RKO (cell line): ENCODE measurements around the gene EHD3.

Experiments used
- DNase-seq: peaks from one replicate; pipeline ENCODE4 v3.0.0-alpha.2; 2016; ENCODE audit warnings: low spot score

Gene EHD3

DNA sequence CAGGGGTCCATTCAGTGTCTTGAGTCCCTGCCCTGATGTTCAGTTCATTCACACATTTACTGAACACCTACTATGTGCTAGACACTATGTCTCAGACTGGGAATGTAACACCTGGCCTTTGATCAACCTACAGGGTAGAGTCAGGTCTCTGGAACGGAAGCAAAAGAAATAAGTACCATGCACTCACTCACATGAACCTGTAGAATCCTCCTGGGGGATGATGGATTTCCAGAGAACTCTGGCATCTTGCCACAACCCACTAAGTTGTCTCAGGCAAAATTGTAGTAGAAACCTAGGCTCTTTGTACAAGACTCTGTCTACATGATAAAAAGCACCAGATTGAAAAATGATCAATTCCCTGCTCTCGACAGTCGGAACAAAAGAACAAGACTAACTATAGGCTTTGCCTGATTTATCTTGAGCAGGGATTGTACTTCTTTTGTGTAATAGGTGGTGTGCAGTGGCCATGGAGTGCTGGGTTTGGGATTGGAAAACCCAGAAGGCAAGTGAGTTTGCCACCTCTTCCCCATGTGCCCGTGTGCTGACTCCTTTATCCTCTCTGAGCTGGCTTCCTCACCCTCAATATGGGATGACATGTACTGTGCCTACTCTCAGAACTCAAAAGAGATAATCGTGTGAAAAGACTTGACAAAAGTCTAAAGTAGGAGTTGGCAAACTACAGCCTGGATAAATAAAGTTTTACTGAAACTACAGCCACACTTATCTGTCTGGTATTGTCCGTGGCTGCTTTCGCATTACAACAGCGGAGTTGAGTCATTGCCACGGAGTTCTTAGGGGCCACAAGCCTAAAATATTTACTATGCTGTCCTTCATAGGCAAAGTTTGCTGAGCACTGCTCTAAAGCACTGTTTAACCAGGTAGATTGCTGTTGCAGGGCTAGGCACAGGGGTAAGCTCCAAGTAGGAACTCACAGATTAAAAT is 21.0 kb upstream of the EHD3 start:
- no peak for DNase-seq

GRCh38 chr2:31213601-31214443 is 20.1 kb upstream of the EHD3 start:
- DNase-seq, result no peak

DNA sequence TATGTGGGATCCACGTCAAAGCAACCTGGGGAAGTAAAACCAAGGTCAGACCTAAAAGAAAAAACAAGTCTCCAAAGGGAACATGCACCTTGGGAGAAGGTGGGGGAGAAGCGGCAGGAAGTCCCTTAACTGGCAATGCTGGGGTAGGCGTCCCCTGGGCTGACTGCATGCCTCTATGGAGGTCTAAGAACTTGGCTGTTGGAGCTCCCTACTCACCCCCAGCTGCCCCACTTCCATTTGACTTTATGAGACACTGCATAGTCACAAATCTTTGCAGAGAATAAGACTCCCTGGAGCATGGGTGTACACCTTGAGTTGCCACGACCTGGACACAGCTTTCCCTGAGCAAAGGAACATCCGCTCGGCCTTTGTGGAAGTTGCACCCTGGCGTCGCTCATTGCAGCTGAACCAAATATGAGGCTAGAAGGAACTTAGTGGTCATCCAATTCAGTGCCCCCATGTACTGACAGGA is 19.5 kb upstream of the EHD3 start:
- no peak for DNase-seq

- DNase-seq, result no peak
Observed at GRCh38 chr2:31216734-31217133, 17.2 kb upstream of the EHD3 start.

- DNase-seq, result no peak
Observed at GRCh38 chr2:31217465-31218200, 16.3 kb upstream of the EHD3 start, which contains the start of gene CAPN14. Gene CAPN14, minus strand, starts transcription at chr2:31217515. Its CDS starts 12,068 bp downstream, at chr2:31205447.

GRCh38 chr2:31219131-31219969 is 14.6 kb upstream of the EHD3 start:
- no peak for DNase-seq

DNA sequence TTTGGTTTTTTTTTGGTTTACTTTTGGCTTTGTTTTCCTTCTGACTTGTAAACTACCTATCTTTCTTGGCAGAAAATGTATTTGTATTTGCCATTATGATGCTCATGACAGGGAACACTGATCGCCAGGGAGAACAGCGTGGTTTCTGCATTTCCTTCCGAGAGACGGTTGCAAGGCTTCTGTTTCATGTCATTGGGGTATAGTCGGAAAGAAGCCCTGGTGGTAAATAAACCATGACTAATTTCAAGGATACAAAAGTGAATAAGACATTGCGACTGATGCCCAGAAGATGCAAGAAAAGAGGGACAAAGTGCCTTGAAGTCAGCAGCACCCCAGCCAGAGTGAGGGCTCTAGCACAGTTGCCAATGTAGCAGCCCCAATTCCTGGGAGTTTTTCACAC is 12.4 kb upstream of the EHD3 start:
- no peak for DNase-seq

- no peak for DNase-seq
Observed at GRCh38 chr2:31222071-31222470, 11.9 kb upstream of the EHD3 start.

DNA sequence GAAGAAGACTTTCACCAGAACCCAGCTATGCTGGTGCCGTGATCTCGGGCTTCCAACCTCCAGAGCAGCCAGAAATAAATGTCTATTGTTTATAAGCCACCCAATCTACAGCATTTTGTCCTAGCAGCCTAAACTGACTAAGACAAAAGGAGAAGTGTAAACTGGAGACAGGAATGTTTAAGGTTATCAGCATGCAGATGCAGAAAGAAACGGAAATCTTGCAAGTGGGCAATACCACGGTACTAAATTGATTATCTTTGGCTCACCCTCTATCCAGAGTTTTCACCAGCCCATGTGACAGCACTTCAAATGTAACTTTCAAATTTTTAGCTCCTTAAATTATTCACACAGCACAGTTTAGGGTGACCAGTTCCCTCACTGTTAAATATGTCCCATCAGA is 10.9 kb upstream of the EHD3 start:
- no peak for DNase-seq

DNA sequence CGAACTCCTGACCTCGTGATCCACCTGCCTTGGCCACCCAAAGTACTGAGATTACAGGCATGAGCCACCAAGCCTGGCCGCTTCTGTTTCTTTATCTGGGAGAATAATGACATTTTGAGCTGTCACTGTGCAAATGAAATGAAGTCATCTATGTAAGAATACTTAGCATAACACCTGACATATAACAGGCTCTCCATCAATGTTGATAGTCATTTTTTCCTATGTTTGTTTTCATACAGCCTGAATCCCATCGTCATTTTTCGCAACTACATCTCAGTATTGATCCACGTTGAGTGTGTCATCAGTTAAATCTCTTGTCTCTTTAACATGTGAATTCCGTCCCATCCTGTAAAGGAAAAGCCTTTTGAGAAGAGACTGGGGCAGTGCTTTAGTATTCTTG is 10.2 kb upstream of the EHD3 start:
- no peak for DNase-seq

DNA sequence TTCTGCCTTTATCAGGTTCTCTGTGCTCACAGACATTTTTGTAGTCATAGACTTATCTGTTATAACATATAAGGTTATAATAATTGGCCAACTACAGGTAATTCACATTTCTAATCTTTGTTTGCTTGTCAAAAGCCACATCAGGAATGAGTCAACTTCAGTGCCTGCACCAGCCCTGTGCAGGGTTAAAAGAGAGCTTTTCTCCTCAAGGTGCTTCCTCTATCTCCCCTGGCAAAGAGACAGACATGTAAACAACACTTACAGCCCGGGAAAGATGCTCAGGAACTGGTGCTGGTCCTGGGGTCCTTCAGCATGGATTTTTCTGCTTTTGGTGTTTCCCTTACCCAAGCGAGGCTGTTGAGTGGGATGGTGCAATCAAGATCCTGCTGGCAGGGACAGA is 7.7 kb upstream of the EHD3 start:
- DNase-seq, result no peak

DNA sequence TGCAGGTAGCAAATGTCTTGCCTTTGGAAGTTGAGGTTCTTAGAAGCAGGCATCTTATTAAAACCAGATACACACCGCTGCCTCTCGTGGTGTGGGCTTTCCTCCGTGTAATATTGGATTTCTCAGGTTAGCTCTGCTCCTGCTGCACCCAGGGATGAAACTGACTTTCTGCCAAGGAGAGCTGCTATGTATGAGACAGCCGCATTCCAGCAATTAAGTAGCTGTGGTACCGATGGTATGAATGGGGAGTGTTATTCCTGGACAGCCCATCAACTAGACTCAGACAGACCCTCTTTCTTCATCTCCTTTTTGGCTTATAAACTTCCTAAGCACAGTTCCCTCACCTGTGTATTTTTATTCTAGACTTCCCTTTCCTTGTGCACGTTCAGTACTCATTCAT is 6.8 kb upstream of the EHD3 start:
- no peak for DNase-seq

DNA sequence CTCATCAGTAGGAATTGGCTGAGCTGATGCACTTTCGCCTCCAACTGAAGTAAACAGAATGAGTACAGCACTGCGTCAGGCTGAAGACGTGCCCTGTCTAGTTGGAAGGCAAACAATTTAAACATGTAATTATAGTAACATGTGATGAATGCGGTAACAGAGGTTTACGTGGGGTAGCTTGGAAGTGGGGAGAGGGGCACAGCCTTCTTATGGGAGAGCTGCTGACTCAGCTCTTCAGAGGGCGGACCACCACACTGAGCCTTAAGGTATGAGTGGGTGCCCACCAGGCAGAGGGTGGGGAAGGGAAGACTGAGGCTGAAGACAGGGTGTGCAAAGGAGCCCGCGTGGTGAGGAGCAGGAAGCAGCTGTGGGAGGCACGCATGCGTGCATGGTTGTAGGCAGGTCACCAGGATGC is 6.2 kb upstream of the EHD3 start:
- no peak for DNase-seq

DNA sequence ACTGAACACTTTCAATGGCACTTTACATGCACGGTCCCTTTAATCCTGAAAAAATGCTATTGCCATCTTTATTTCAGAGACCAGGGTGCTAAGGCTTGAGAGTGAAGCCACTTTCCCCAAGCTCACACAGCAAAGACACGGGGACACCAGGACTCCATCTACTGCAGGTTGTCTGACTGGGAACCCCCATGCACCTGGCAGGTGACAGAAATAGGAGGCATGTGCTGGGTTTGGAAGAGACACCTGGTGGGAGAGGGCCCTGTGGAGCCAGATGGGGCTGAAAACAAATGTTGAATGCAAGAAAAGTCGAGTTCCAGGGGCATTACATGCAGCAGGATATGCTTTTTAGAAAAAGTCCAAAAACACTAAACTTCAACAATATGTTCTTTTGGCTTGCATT is 5.2 kb upstream of the EHD3 start:
- DNase-seq, result no peak

DNA sequence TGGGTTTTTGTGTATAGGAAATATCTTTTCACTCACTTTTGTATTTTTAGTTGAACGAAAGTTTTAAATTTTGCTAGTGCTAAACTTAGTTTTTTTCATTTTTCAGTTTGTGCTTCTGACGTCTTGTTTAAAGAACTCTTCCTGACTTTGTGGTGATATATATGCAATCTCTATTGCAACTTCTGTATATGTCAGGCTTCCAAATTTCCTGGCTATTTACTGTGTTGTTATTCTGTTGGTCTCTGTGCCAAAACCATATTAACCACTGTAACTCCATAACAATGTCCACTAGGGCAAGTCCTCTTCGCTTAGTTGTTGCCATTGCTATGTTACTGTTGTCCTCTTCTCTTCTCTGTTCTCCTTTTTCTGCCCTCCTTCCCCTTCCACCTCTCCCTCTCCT is 3.2 kb upstream of the EHD3 start:
- no peak for DNase-seq

DNA sequence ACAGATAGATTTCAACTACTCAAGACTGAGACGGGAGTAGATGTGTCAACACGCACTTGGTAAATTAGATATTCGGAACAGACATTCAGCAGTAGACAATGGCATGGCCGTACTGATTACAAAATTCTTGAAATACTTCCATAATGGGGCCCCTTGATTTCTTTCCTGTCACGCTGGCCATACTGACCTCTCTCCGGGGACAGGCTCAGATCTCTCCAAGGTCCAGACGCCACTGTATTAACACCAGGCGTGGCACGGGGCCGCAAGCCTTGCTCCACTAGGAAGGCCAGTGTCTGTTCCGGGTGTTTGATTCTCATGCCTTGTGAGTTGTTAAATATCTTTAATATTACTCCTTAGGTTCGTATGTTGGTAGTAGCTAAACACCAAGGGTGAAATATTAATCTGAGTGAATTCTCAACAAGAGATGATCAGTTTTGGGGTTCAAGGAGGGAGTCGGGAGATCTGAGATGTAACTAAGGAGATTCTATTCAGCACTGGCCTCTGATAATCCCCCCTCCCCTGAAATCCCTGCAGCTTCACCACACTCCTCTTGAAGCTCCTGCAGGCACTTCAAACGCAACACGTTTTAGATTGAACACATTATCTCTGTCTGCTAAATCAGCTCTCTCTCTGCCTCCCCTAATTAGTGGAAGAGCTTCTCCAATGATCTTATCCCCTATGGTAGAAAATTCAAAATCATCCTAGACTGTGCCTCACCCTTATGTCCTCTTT is 2.2 kb upstream of the EHD3 start:
- no peak for DNase-seq

- no peak for DNase-seq
Observed at GRCh38 chr2:31232586-31232985, 1.4 kb upstream of the EHD3 start.

GRCh38 chr2:31233231-31233630 is 721 bp upstream of the EHD3 start:
- no peak for DNase-seq

DNA sequence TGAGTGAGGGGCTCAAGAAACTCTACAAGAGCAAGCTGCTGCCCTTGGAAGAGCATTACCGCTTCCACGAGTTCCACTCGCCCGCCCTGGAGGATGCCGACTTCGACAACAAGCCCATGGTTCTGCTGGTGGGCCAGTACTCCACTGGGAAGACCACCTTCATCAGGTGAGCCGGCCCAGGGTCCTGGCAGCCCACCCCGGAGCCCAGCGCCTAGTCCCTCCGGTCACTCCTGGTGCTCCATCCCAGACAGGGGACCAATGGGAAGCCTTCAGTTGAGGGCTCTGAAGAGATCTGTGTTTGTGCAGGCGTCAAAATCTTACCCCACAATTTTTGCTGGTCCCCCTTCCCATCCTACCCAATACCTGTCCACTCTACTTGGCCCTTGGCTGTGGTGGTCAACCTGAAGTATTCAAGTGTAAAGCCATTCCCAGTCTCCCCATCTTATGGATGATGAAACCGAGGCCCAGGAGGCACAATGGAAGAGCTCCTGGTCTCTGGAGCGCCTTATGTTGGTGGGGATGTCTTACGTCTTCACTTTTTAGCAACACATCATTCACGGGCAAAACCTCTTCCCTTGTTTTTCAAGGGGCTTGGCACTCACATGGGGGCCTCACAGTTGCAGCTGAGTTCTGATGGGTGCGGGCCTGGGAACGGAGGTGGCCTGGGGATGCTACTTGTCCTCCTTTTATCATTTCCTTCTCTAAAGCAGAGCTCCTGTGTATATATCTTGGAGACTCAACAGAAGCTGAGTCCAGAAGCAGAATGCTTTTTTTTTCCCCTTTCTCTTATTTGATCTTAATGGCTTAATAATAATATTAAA is 941 bp downstream of the EHD3 start:
- DNase-seq, result no peak

GRCh38 chr2:31235504-31235902 is 1.6 kb downstream of the EHD3 start:
- DNase-seq, result no peak
